Loucy (cell line): ENCODE results near the gene KRTAP4-1.

Experiments used
- H2AFZ ChIP-seq: fragments of 200-600 bp; sonication (generic); 2 replicates; pipeline ENCODE4 v1.6.0; 2016; ENCODE audit warnings: antibody characterized with exemption, mild to moderate bottlenecking, low read length, moderate library complexity
- H3F3A ChIP-seq: fragments of 200-600 bp; 2 replicates; pipeline ENCODE4 v1.6.0; 2016; ENCODE audit warnings: antibody characterized with exemption, low read depth, mild to moderate bottlenecking
- H3K27me3 ChIP-seq: fragments of 200-600 bp; sonication (generic); 2 replicates; pipeline ENCODE4 v1.6.1; 2014; ENCODE audit warnings: low read length, mild to moderate bottlenecking; ENCODE audit not compliant: insufficient read depth, poor library complexity, severe bottlenecking
- H3K36me3 ChIP-seq: fragments of 200-600 bp; sonication (generic); 2 replicates; pipeline ENCODE4 v1.6.1; 2016; ENCODE audit warnings: low read length; ENCODE audit not compliant: insufficient read depth
- H3K4me1 ChIP-seq: fragments of 200-600 bp; sonication (generic); 2 replicates; pipeline ENCODE4 v1.5.1; 2014; ENCODE audit warnings: low read length, mild to moderate bottlenecking; ENCODE audit not compliant: insufficient read depth, poor library complexity, severe bottlenecking
- H3K4me2 ChIP-seq: fragments of 200-600 bp; sonication (generic); 2 replicates; pipeline ENCODE4 v1.6.0; 2014; ENCODE audit warnings: antibody characterized with exemption, low read length, low read depth, mild to moderate bottlenecking; ENCODE audit not compliant: poor library complexity, severe bottlenecking
- H3K4me3 ChIP-seq: fragments of 200-600 bp; sonication (generic); 2 replicates; pipeline ENCODE4 v1.5.1; 2014; ENCODE audit warnings: low read length, mild to moderate bottlenecking, mixed read lengths; ENCODE audit not compliant: poor library complexity, severe bottlenecking
- H3K79me2 ChIP-seq: fragments of 200-600 bp; sonication (generic); 2 replicates; pipeline ENCODE4 v1.6.1; 2014; ENCODE audit warnings: low read length; ENCODE audit not compliant: insufficient read depth
- H3K9ac ChIP-seq: fragments of 200-600 bp; sonication (generic); 2 replicates; pipeline ENCODE4 v1.6.0; 2014; ENCODE audit warnings: mild to moderate bottlenecking, low read depth, low read length, moderate library complexity; ENCODE audit not compliant: poor library complexity, severe bottlenecking
- H3K9me2 ChIP-seq: fragments of 200-600 bp; sonication (generic); replicated peaks from 2 replicates; pipeline ENCODE4 v1.6.1; 2016; ENCODE audit warnings: low read depth, low read length, mixed read lengths
- H3K9me3 ChIP-seq: fragments of 200-600 bp; sonication (generic); 2 replicates; pipeline ENCODE4 v1.6.1; 2014; ENCODE audit warnings: mild to moderate bottlenecking, antibody characterized with exemption, low read length, low read depth; ENCODE audit not compliant: insufficient read depth
- H4K20me1 ChIP-seq: fragments of 200-600 bp; sonication (generic); 2 replicates; pipeline ENCODE4 v1.6.0; 2014; ENCODE audit warnings: antibody characterized with exemption, low read length, mild to moderate bottlenecking; ENCODE audit not compliant: insufficient read depth, poor library complexity, severe bottlenecking
- EZH2phosphoT487 ChIP-seq: fragments of 200-600 bp; IDR thresholded peaks from 2 replicates; pipeline ENCODE4 v1.6.1; 2018; ENCODE audit warnings: antibody characterized with exemption, mild to moderate bottlenecking, moderate library complexity, borderline replicate concordance
- TF ChIP-seq, protein P1 (sequence below): fragments of 200-600 bp; sonication (generic); conservative IDR thresholded peaks from 2 replicates; pipeline ENCODE4 v1.5.1; 2014; ENCODE audit warnings: mild to moderate bottlenecking, antibody characterized with exemption, low read length

Gene KRTAP4-1

DNA sequence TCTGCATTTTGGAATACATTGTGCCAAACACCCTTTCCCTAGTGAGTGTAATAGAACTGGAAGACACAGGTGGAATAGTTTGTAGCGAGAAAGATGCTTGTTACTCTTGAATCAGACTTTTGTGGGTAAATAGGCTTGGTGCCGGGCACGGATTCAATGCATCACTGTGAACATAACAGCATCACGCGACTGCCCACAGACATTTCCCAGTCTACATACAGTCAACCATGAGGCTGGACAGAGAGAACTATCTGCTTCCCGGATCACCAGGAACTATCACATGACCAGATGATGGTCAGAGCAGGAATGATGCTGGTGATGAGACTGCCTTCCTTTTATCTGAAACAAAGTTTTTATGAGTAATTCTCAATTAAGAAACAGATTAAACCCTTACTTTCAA, 41.3 kb upstream of the KRTAP4-1 start:
- Histone ChIP-seq H3K36me3 (no peaks in the 10 kb centered on the region), H3K9me2 (no peaks in the 10 kb centered on the region), H4K20me1 (no peaks in the 10 kb centered on the region), H2AFZ (no peak overlapping the region), H3K9me3 (no peaks in the 10 kb centered on the region), H3K4me3 (no peak overlapping the region), H3K4me1 (no peaks in the 10 kb centered on the region), H3K79me2 (no peaks in the 10 kb centered on the region), H3F3A (no peaks in the 10 kb centered on the region), H3K27me3 (no peaks in the 10 kb centered on the region), H3K9ac (no peak overlapping the region), H3K4me2 (no peak overlapping the region)
- TF ChIP-seq, protein P1, sequence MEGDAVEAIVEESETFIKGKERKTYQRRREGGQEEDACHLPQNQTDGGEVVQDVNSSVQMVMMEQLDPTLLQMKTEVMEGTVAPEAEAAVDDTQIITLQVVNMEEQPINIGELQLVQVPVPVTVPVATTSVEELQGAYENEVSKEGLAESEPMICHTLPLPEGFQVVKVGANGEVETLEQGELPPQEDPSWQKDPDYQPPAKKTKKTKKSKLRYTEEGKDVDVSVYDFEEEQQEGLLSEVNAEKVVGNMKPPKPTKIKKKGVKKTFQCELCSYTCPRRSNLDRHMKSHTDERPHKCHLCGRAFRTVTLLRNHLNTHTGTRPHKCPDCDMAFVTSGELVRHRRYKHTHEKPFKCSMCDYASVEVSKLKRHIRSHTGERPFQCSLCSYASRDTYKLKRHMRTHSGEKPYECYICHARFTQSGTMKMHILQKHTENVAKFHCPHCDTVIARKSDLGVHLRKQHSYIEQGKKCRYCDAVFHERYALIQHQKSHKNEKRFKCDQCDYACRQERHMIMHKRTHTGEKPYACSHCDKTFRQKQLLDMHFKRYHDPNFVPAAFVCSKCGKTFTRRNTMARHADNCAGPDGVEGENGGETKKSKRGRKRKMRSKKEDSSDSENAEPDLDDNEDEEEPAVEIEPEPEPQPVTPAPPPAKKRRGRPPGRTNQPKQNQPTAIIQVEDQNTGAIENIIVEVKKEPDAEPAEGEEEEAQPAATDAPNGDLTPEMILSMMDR, result no peak
- no peak for TF ChIP-seq EZH2phosphoT487

DNA sequence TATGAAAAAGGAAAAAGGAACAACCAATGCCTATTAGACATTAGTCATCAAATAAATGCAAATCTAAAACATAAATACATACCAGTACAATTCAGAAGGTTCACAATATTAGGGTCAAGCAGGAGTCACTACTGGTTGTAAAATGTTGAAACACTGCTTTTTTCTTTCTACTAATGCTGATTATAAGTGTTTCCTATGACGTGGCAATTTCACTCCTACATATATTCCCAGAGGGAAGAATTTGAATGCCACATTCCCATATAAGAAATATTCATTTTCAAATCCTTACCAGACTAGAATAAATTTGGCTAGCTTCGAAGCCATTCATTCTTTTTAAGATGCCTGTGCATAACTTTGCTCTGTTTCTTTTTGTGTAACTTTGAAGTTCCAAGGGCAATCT, 39.1 kb upstream of the KRTAP4-1 start:
- H3K9me2 ChIP-seq, result no peaks in the 10 kb centered on the region
- H3K9ac ChIP-seq, result no peak overlapping the region
- H3K4me3 ChIP-seq, result no peak overlapping the region
- no peak overlapping the region for H2AFZ ChIP-seq
- H3K36me3 ChIP-seq, result no peaks in the 10 kb centered on the region
- H3K27me3 ChIP-seq, result no peaks in the 10 kb centered on the region
- H3K4me1 ChIP-seq, result no peaks in the 10 kb centered on the region
- H3K79me2 ChIP-seq, result no peaks in the 10 kb centered on the region
- no peaks in the 10 kb centered on the region for H3F3A ChIP-seq
- no peaks in the 10 kb centered on the region for H3K9me3 ChIP-seq
- TF ChIP-seq, protein P1, result no peak
- TF ChIP-seq EZH2phosphoT487, result no peak
- no peak overlapping the region for H3K4me2 ChIP-seq
- no peaks in the 10 kb centered on the region for H4K20me1 ChIP-seq

DNA sequence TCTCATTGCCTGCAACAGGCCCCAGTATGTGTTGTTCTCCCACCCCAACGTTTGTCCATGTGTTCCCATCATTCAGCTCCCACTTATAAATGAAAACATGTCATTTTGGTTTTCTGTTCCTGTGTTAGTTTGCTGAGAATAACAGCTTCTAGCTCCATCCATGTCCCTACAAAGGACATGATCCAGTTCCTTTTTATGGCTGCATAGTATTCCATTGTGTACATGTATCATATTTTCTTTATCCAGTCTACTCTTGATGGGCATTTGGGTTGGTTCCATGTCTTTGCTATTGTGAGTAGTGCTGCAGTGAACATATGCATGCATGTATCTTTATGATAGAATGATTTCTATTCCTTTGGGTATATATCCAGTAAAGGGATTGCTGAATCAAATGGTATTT, 31.0 kb upstream of the KRTAP4-1 start:
- Histone ChIP-seq H3K79me2 (no peaks in the 10 kb centered on the region), H4K20me1 (no peaks in the 10 kb centered on the region)

More for the DNA sequence above, 31.0 kb upstream of the KRTAP4-1 start:
- H3K36me3 ChIP-seq, result no peaks in the 10 kb centered on the region
- no peaks in the 10 kb centered on the region for H3K27me3 ChIP-seq
- no peak overlapping the region for H3K4me3 ChIP-seq
- H3F3A ChIP-seq, result no peaks in the 10 kb centered on the region
- H3K9ac ChIP-seq, result no peak overlapping the region
- no peaks in the 10 kb centered on the region for H3K4me1 ChIP-seq
- TF ChIP-seq, protein P1, result no peak
- no peak for TF ChIP-seq EZH2phosphoT487
- H2AFZ ChIP-seq, result no peak overlapping the region
- H3K9me3 ChIP-seq, result no peaks in the 10 kb centered on the region
- no peaks in the 10 kb centered on the region for H3K9me2 ChIP-seq
- no peak overlapping the region for H3K4me2 ChIP-seq
